ENCODE results near the gene LAMC1.
A peak's percentile ranks its signal among the peaks of the same experiment; 100 is the strongest.

LAMC1 gene

DNA sequence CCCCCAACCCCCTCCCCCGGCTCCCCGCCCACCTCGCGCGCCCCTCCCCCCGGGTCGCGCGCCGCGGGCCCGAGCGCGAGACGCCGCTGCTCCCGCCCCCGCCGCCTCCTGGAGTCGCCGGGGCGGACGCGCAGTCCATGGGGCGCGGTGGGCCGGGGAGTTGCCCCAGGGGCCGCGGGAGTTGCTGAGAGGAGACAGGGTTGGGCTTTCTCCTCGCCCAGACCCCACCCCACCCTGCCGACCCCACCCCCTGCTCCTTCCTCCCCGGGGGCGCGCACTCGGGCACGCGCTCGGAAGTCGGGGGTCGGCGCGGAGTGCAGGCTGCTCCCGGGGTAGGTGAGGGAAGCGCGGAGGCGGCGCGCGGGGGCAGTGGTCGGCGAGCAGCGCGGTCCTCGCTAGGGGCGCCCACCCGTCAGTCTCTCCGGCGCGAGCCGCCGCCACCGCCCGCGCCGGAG lies at the start of gene LAMC1:
Gene LAMC1 (plus strand): TSS at position 275 of the 455 bp plus-strand sequence. CDS start 297 bp downstream, outside the sequence.
- peak; percentile 55 for DNase-seq

DNA sequence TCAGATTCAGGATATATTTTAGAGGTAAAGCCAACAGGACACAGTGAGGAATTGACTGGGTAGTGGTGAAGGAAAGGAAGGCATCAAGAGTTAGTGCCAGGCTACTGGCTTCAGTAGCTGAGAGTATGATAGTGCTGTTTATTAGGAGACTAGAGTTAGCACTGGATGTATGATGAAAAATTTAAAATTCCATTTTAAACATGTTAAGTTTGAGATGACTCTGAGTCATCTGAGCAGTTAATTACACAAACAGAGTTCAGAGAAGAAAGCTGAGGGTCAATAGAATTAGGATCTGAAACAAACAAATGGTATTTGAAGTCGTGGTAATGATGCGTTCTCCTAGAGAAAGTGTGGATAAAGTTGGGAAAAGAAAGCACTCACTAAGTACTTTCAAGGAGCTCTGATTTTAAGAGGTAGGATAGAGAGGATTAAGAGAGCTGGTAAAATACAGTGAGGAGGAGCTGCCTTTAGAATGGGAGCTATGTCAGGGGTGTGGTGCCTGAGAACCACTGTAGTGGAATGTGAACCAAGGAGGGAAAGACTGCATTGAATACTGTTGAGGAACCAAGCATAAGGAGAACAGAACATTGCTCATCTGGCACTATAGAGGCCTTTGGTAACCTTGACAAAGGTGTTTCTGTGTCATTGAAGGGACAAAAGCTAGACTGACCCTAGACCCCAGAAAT lies 48.6 kb upstream of the LAMC1 start:
- DNase-seq, result no peak

DNA sequence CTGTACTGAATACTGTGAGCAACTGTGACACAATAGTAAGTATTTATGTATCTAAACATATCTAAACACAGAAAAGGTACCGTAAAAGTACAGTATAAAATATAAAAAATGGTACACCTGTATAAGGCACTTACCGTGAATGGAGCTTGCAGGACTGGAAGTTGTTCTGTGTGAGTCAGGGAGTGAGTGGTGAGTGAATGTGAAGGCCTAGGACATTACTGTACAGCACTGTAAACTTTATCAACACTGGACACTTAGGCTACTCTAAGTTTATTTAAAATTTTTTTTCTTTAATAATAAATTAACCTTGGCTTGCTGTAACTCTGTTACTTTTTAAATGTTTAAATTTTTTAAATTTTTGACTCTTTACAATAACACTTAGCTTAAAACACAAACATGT lies 45.7 kb upstream of the LAMC1 start:
- no peak for DNase-seq

DNA sequence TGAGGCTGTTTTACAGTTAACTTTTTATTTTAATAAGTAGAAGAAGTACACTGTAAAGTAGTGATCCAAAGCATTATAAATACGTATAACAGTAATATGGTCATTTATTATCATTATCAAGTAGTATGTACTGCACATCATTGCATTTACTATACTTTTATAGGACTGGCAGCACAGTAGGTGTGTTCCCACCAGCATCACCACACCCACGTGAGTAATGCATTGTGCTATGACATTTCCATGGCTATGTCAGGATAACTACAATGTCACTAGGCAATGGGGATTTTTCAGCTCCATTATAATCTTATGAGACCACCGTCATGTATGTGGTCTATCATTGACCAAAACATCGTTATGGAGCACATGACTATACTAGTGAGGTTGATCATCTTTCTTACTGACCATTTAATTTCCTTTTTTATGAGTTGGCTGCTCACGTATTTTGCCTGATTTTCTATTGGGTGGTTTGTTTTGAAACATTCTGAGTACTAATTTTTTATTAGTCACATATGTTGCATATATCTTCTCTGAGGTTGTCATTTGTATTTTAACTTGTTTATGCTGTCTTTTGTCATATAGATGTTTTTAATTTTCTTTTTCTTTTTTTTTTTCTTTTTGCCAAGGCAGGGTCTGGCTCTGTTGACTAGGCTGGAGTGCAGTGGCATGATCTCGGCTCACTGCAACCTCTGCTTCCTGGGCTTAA lies 44.9 kb upstream of the LAMC1 start:
- no peak for DNase-seq

DNA sequence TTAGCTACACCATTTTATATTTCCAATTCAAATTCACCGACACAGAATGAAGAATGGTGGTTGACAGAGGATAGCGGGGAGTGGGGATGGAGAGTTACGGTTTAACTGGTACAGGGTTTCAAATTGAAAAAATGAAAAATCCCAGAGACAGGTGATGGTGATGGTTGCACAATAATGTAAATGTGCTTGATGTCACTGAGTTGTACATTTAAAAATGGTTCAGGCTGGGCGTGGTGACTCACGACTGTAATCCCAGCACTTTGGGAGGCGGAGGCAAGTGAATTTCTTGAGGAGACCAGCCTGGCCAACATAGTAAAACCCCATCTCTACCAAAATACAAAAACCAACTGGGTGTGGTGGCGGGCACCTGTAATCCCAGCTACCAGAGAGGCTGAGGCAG lies 39.1 kb upstream of the LAMC1 start:
- DNase-seq, result no peak

DNA sequence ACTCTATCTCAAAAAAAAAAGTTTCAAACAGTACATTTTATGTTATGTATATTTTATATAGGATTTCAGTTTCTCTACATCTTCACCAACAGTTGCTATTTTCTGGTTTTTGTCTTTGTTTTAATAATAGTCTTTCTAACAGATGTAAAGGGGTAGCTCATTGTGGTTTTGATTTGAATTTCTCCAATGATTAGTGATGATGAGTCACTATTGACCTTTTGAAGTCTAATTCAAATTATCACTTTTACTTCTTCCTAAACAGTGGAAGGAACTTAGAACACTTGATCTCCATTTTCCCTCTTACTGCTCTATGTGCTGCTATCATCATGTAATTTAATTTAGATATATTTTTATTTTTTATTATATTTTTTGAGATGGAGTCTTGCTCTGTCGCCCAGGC lies 38.6 kb upstream of the LAMC1 start:
- no peak for DNase-seq

DNA sequence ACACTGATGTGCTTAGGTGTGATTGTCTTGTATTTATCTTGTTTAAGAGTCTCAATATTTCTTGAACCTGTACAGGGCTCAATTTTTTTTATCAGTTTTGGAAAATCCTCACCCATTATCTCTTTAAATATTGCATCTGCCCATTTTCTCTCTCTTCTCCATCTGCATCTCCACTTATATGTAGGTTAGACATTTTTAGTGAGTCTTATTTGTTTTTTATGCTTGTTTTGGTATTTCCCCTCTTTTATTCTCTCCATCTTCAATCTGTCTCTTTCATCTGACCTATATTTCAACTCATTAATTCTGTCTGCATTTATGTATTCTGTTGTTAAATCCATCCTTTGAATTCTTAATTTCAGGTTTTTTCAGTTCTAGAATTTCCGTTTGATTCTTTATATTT lies 37.3 kb upstream of the LAMC1 start:
- no peak for DNase-seq

DNA sequence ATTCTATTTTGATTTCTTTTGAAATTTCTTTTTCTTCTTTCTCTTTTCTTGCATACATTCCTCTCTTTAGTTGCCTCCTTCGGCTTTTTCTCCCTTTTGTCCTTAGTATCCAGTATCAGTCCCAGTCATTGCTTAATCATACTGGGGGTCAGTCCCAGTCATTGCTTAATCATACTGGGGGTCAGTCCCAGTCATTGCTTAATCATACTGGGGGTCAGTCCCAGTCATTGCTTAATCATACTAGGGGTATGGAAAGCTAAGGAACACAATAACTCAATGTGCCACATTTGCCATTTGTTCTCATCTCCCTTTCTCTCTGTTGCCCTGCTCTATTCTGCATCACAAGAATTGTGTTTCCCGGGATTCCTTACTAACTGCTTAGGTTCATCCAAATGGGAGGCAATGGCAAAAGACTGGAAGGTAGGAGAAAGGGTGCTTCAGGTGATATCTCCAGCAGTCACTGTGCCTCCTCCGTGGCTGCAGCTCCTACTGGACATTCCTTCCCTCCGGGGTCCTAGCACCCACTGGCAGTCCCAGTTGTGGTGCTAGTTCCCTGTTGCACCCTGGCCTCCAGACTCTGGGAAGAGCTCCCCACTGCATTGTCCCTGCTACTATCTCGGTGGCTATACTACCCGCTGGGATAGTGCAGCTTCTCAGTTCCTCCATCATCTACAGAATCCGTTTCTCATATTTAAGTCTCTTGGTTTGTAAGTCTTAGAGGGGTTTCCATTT lies 32.6 kb upstream of the LAMC1 start:
- DNase-seq, result no peak

DNA sequence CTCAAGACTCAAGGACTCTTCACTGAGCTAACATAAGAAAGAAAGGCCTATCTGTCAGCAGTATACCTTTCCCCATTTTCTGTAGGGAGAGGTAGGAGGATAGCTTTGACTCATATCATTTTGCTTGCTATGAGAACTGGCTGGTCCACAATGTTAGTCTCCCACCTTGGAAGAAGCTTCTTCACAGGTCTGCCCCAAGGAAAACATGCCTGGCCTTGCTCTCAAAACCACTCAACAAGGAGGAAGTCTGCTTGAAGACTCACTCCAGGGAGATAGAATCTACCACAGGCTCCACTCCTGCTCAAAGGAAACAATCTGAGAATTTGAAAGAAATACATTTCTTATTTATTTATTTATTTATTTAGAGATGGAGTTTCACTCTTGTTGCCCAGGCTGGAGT lies 29.5 kb upstream of the LAMC1 start:
- DNase-seq, result no peak

DNA sequence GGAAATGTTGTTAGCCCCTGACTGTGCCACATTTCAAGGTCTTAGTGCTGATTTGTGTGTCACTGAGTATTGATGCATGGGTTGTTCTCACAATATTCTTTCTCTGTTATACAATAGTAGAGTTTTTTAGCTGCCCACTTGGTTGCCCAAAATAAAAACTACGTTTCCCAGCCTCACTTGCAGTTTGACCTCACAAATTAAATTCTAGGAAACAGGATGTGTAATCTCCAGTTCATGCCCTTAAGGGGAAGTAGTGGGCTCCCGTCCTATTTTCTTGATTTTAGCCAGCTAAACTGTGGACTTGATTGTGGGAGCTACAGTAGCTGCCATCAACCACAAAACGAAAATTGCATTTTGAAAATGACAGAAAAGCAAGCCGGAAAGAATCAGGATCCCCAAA lies 27.3 kb upstream of the LAMC1 start:
- no peak for DNase-seq

DNA sequence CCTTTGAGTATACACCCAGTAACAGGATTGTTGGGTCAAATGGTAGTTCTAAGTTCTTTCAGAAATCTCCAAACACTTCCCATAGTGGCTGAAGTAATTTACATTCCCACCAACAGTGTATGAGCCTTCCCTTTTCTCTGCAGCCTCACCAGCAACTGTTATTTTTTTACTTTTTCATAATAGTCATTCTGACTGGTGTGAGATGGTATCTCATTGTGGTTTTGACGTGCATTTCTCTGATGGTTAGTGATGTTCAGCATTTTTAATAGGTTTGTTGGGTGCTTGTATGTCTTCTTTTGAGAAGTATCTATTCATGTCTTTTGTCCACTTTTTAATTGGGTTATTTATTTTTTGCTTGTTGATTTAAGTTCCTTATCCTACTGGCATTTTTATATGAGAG lies 26.4 kb upstream of the LAMC1 start:
- DNase-seq, result no peak

DNA sequence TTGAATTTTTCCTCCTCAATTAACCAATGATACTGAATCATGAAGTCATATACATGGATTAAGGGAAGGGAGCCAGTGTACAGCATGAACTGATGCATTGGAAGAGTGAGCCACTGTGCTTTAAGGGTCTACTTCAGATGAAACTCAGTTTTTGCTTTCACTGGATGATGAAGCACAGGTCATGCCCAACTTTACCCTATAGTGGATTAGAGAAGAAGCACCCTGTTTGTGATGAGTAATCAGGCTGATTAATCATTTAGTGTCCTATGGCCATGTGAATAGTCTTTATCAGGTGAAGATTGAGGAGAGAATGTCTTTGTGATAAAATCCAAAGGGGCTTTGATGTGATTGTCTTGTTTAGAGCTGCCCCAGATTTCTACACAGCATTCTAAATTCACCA lies 24.7 kb upstream of the LAMC1 start:
- DNase-seq, result no peak

DNA sequence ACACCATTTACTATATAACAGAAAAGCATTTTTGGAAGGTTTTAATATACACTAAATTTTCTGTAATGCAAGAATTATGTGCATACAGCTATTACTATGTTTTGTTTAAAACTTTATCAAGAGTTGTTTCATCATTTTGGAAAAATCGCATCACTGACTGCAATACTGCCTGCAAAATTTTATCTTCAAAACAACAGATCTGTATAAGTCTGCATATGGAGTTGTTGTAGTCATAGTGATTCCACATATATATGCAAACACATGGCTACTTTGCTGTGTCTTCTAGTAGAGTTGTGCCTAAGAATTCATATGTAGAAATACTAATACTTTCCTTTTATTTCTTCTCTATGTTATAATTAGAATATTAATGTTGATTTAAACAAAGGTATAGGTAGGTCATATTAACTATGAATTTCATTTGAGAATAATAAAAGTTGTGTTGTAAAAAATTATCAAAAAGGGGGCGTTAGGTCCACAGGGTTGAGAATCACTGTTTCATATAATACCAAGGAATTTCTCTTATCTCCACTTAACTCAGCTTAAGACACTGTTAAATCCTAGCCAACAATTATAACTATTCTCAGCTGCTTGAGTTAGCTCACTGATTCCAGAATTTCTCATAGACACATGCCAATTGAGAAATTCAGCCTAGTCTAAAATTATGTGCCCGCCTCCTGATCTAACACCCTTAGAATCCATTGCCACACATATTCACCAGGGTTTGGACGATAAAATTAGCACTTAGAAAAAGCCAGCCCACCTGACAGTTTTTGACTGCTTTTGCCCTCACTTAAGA lies 22.9 kb upstream of the LAMC1 start:
- no peak for DNase-seq

DNA sequence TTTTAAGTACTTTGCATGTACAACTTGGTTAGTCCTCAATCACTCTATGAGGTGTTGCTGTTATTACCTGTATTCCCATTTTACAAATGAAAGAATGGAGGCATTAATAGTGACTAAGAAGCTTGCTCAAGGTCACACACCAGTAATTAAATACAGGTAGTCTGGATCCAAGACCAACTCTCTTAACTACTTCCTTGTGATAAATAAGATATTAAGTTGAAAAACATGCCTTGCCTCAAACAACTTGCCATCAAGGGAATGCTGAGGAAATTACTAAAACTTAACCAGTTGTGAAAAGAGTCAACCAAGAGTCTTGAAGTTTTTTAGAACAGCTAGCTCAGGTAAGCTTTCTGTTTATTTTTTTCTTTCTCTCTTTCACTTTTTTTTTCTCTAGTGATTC lies 21.0 kb upstream of the LAMC1 start:
- no peak for DNase-seq

DNA sequence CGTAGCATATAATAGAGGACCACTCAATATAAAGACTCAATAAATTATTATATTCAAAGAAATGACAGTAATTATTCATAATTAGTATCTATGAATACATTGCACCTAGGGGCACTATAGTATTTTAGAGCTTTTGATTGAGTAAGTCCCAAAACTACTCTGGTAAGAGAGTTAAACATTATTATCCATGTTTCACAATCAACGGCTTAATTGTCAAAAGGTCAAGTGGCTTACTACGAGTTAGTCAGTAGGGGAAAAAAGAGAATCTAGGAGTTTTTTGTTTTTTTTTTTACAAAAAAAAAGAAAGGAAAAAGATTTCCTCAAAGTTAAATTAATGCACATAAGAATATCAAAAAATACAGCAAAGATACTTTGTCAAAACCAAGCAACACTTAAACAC lies 20.4 kb upstream of the LAMC1 start:
- DNase-seq, result no peak

DNA sequence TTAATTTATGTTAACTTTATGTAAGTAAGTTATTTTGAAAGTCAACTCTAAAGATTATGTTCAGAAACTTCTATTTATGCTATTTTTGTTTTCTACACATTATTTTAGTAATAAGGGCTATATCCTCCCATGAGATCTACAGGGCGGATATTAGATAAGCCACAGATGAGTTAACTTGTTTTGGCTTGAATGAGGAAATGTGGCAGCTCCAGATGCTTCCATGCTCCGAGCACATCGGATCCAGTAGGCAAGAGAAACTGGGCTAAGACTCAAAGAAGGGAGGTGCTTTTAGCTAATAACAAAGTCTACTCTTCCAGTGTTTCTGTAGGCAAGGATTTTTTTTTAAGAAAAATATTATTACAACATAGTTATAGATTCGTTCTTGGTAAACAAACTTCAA lies 20.0 kb upstream of the LAMC1 start:
- no peak for DNase-seq

DNA sequence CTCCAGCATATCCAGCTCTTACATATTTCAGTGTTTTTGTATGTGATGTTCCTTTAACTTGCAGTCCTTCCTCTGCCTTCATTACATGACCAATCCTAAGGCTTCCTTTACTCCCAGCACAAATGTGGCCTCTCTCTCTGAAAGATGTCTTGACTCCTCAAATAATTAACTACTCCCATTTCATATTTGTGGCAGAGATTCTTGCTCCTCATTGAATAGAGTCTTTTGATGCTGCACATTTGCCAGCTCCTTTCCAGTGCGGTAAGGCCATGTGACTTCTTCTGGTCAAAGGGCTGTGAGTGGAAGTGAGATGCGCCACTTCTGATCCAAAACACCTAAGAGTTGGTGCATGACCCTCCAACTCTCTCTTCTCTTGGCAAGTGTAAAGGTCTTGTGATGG lies 19.1 kb upstream of the LAMC1 start:
- no peak for DNase-seq

DNA sequence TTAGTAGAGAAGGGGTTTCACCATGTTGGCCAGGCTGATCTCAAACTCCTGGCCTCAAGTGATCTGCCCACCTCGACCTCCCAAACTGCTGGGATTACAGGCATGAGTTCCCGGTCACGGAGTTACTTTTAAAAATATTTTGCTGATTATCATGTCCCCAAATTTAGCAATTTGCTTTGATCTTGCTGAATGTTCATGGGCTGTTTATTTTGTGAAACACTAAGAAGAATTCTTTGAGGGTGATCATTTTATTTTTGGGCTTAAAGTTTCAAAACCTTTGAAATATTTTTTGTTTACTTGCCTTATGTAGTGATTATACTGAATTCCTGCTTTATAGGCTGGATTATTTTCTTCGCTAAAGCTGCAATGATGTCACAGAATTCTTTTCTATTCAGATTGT lies 11.4 kb upstream of the LAMC1 start:
- no peak for DNase-seq

DNA sequence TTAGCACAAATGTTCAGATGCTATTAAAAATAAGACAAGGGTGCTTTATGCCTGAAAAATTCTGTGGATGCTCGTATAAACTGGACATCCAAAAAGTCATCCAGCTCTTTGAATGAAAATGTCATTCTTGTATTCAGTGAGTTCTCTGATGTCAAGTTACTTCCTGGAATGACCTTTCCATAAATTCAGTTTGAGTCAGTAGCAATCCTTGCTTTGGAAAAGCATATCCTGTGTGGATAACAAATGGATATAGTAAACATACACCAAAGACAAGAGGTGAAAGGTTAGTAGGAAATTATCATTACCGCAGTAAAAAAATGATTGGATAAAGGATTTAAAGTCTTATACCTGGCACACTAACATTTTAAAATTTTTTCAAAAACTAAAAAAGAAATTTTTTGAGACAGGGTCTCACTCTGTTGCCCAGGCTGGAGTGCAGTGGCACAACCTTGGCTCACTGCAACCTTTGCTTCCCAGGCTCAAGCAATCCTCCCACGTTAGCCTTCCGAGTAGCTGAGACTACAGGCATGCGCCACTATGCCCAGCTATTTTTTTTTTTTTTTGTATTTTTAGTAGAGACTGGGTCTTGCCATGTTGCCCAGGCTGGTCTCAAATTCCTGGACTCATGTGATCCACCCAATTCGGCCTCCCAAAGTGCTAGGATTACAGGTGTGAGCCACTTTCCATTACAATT lies 10.8 kb upstream of the LAMC1 start:
- DNase-seq, result no peak

DNA sequence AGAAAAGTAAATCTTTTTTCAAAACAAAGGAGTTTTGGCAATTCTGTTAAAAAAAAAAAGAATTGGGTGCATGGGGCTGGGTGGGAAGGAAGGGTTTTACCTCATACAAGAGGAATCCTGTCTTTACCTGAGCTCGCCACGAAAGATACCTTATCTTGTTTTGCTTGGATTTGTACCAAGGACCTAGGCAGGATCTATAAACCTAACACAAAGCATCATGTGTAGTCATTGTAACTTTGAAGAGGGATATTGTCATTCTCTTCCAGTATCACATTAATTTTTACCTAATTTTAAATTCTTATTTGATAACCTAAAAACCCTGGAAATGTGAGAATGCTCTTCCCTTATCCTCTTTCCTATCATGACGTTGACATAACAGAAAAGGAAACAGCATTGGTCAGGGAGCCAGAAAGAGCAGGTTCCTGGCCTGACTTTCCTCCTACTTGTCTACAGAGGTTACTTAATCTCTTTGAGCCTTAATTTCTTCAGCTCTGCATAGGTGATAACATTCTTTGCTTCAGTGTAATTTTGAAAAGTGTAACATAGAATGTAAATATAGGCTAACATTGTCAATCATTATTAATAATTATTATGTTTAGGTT lies 4.0 kb upstream of the LAMC1 start:
- no peak for DNase-seq

DNA sequence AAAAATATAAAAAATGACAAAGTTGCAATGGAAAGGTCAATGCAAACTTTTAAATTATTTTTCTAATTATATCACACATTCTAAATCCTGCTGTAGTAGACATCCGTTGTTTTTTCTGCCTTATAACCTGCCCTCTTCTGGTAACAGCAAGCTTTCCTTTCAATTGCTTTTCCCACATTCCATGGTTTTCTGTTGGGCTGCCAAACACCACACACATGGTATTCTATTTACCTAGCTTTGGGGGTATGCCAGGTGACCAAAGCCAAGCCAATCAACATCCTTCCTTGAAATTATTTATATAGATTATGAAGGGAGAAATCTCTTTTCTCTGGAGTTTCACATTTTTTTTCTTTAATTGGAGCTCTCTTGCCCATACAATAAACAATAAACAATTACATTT lies 3.4 kb upstream of the LAMC1 start:
- no peak for DNase-seq

All from T1000 (cell line).